ENCODE measurements around the gene SEPTIN8.
A peak's percentile ranks its signal among the peaks of the same experiment; 100 is the strongest.

Gene SEPTIN8

GRCh38 chr5:132747616-132748440 is 29.2 kb downstream of the SEPTIN8 start:
- no peak for DNase-seq

GRCh38 chr5:132746954-132747615 is 30.0 kb downstream of the SEPTIN8 start, which contains the start of gene CCNI2:
CCNI2 (plus strand) TSS chr5:132747426; CDS start chr5:132747496, 70 bp downstream.
- no peak for DNase-seq

DNA sequence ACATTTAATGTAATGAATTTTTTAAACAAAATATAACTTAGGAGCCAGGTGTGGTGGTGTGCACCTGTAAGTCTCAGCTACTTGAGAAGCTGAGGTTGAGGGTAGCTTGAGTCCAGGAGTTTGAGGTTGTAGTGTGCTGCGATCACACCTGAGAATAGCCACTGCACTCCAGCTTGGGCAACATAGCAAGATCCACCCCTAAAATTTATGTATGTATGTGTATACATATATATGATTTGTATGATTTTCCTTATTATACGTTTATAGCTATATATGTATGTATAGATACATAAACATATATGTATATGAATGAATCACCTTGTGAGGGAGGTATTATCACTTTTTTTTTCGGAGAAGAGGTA is 30.5 kb downstream of the SEPTIN8 start:
- no peak for DNase-seq

DNA sequence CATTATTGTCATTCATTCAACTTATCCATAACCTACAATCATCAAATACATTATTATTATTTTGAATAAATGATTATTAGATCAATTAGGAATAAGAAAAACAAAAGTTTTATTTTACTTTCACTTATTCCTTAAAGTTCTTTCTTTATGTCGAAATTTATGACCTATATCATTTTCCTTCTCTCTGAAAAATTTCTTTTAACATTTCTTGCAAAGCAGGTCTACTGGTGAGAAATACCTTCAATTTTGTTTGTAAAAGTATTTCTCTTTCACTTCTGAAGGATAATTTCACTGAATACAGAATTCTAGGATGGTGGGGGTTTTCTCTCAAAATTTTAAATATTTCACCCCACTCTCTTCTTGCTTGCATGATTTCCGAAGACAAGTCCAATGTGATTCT is 32.4 kb downstream of the SEPTIN8 start:
- no peak for DNase-seq

- no peak for DNase-seq
Observed at GRCh38 chr5:132742626-132743025, 34.4 kb downstream of the SEPTIN8 start.

- DNase-seq: no peak
Observed at GRCh38 chr5:132742158-132742557, 34.9 kb downstream of the SEPTIN8 start.

- DNase-seq: no peak
Observed at GRCh38 chr5:132739232-132739631, 37.8 kb downstream of the SEPTIN8 start.

DNA sequence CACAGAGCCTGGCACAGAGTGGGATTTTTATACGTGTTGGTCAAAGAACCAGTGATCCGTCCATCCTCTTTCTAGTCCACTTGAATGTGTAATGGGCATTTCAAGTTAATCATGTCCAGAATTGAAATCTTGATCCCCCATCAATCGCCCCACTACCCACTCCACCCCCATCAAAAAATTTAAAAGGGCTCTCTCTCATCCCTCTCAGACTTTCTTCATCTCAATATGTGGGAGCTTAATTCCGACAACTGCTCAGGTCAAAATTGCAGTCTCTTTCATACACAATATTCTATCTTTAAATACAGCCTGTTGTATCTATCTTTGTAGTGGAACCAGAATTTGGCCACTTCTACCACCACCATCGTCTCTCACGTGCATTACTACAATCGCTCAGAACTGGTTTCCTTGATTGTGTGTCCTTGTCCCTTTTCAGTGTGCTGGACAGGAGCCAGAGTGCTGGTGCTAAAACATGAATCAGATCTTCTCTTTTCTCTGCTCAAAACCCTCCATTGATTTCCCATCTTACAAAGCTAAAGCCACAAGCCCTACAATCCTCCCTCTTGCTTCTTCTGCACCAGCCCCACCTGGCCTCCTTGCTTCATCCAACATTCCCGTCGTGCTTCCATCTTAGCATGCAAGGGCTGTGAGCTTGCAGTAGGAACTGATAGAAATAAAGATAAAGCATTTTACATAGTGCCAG is 38.9 kb downstream of the SEPTIN8 start:
- no peak for DNase-seq

GRCh38 chr5:132736853-132737833 is 39.9 kb downstream of the SEPTIN8 start, which contains the start of gene KIF3A:
KIF3A (minus strand) TSS chr5:132737546; CDS start chr5:132737419, 127 bp downstream.
- peak; percentile 94 to 96 for DNase-seq

- no peak for DNase-seq
Observed at GRCh38 chr5:132734687-132735086, 42.4 kb downstream of the SEPTIN8 start.

GRCh38 chr5:132733499-132734148 is 43.4 kb downstream of the SEPTIN8 start:
- DNase-seq: no peak

DNA sequence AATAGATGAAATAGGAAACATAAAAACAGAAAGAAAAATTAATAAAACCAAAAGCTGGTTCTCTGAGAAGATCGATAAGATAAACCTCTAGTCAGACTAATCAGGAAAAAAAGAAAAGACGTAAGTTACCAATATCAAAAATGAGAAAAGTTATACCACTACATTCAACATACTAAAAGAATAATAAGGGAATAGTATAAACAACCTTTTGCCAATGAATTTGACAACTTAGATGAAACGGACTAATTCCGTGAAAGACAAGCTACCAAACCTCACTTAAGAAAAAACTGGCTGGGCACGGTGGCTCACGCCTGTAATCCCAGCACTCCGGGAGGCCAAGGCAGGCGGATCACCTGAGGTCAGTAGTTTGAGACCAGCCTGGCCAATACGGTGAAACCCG is 47.1 kb downstream of the SEPTIN8 start:
- no peak for DNase-seq

DNA sequence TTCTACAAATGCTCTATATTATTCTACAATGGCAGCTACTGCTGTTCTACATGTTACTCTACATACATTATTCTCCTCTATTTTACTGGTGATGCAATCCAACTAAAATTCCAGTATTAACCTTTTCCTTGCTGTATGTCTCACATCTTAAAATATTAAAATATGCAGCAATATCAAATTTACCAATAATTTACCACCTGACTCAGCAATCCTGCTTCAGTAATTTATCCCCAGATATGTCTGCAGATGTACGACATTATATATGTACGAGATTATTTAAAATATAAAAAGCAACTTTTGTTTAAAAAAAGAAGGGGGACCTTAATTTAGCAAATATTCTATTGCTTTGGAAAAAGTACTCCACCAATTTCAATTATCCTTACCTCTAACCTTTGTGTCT is 51.3 kb downstream of the SEPTIN8 start:
- DNase-seq: no peak

- no peak for DNase-seq
Observed at GRCh38 chr5:132718544-132719312, 58.3 kb downstream of the SEPTIN8 start.

DNA sequence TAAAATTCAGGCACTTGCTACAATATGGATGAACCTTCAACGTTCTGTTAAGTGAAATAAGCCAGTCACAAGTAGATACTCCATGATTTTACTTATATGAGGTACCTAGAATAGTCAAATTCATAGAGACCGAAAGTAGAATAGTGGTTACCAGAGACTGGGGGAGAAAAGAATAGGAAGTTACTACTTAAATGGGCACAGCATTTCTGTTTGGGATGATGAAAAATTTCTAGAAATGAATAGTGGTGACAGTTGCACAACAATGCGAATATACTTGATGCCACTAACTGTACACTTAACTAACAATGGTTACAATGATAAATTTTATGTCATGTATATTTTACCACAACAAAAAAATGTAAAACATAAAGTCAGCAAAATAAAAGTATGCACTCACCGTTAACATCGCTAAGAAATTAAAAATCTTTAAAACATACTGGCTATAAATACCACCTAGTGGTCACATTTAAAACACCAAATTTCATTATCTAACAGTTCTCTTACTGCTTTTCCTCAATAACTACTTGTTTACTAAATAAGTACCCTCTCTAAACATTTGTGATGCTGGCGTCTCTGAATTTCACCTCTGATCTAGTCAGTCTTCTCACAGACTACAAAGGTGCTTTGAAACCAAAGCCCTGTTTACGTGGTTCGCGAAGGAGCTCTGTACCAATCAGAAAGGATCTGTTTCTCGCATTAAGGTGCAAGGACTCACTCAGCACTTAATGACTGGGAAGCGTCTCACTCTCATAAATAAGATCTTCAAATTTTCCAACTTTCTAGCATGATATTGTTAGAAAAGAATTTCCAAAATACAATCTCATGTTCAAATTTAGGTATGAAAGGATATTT is 62.4 kb downstream of the SEPTIN8 start:
- no peak for DNase-seq

- no peak for DNase-seq
Observed at GRCh38 chr5:132708645-132709044, 68.4 kb downstream of the SEPTIN8 start.

GRCh38 chr5:132704875-132705274 is 72.2 kb downstream of the SEPTIN8 start:
- DNase-seq: no peak

All from NCI-H2081 (cell line).